ENCODE measurements around the gene WFDC8.

GRCh38 chr20:45592574-45593189 is 13.6 kb upstream of the WFDC8 start:
- TF ChIP-seq, protein P1, sequence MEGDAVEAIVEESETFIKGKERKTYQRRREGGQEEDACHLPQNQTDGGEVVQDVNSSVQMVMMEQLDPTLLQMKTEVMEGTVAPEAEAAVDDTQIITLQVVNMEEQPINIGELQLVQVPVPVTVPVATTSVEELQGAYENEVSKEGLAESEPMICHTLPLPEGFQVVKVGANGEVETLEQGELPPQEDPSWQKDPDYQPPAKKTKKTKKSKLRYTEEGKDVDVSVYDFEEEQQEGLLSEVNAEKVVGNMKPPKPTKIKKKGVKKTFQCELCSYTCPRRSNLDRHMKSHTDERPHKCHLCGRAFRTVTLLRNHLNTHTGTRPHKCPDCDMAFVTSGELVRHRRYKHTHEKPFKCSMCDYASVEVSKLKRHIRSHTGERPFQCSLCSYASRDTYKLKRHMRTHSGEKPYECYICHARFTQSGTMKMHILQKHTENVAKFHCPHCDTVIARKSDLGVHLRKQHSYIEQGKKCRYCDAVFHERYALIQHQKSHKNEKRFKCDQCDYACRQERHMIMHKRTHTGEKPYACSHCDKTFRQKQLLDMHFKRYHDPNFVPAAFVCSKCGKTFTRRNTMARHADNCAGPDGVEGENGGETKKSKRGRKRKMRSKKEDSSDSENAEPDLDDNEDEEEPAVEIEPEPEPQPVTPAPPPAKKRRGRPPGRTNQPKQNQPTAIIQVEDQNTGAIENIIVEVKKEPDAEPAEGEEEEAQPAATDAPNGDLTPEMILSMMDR (tag by site-specific recombination; IDR thresholded peaks at IDR 0.05) = peak; percentile 67; the same call in 1 of the 2 replicates
- TF ChIP-seq ZNF660 (tag by site-specific recombination; IDR thresholded peaks at IDR 0.05) = no peak
- no peak for TF ChIP-seq ZBTB1 (tag by site-specific recombination; IDR thresholded peaks at IDR 0.05)
- no peak for TF ChIP-seq HOXA7 (CRISPR knock-in tag; IDR thresholded peaks at IDR 0.05; ENCODE audit: borderline replicate concordance)
- TF ChIP-seq ZNF423 (tag by site-specific recombination; IDR thresholded peaks at IDR 0.05) = no peak
- TF ChIP-seq, protein P2, sequence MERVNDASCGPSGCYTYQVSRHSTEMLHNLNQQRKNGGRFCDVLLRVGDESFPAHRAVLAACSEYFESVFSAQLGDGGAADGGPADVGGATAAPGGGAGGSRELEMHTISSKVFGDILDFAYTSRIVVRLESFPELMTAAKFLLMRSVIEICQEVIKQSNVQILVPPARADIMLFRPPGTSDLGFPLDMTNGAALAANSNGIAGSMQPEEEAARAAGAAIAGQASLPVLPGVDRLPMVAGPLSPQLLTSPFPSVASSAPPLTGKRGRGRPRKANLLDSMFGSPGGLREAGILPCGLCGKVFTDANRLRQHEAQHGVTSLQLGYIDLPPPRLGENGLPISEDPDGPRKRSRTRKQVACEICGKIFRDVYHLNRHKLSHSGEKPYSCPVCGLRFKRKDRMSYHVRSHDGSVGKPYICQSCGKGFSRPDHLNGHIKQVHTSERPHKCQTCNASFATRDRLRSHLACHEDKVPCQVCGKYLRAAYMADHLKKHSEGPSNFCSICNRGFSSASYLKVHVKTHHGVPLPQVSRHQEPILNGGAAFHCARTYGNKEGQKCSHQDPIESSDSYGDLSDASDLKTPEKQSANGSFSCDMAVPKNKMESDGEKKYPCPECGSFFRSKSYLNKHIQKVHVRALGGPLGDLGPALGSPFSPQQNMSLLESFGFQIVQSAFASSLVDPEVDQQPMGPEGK (tag by site-specific recombination; IDR thresholded peaks at IDR 0.05) = no peak
- TF ChIP-seq, protein P3, sequence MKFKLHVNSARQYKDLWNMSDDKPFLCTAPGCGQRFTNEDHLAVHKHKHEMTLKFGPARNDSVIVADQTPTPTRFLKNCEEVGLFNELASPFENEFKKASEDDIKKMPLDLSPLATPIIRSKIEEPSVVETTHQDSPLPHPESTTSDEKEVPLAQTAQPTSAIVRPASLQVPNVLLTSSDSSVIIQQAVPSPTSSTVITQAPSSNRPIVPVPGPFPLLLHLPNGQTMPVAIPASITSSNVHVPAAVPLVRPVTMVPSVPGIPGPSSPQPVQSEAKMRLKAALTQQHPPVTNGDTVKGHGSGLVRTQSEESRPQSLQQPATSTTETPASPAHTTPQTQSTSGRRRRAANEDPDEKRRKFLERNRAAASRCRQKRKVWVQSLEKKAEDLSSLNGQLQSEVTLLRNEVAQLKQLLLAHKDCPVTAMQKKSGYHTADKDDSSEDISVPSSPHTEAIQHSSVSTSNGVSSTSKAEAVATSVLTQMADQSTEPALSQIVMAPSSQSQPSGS (tag by site-specific recombination; IDR thresholded peaks at IDR 0.05; ENCODE audit: low read depth) = no peak
